PFSK-1 (cell line): ENCODE measurements around the gene SLC6A13.

Source experiments
- POLR2AphosphoS5 ChIP-seq: IDR thresholded peaks from 2 replicates; pipeline ENCODE4 v1.6.1; 2012; ENCODE audit warnings: low read depth, mild to moderate bottlenecking, control low read depth, low read length, moderate library complexity
- TAF1 ChIP-seq: IDR thresholded peaks from 2 replicates; pipeline ENCODE4 v1.6.1; 2012; ENCODE audit warnings: low read length, control low read depth, borderline replicate concordance; ENCODE audit not compliant: insufficient read depth
- TF ChIP-seq, protein P1 (sequence below), 2 experiments: IDR thresholded peaks; 2 replicates each; pipeline versions ENCODE4 v1.6.1 to v1.8.0; 2011 to 2012; ENCODE audit warnings: low read depth in 2 of 2, low read length in 2 of 2, control low read depth in 1 of 2, inconsistent platforms in 1 of 2, mild to moderate bottlenecking in 1 of 2, moderate library complexity in 1 of 2; ENCODE audit not compliant: insufficient read depth in 1 of 2

DNA sequence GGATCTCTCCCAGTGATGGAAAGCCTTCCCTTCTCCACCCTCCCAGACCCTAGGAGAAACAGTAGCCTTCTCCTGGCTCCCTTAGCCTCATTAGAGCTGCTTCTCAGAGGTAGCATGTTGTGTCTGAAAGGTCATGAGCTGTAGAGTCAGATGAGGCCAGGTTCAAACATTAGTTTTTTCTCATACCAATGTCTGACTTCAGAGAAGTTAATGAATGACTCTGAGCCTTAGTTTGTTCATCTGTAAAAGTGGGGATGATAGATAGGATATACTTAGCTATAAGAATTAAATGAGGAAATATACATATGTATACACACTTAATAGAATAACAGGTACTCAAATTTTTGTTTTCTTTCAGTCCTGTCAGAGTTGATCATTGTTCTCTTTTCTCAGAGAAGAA is 523 bp downstream of the SLC6A13 start:
- TF ChIP-seq TAF1: no peak
- TF ChIP-seq POLR2AphosphoS5: no peak
- TF ChIP-seq, protein P1, sequence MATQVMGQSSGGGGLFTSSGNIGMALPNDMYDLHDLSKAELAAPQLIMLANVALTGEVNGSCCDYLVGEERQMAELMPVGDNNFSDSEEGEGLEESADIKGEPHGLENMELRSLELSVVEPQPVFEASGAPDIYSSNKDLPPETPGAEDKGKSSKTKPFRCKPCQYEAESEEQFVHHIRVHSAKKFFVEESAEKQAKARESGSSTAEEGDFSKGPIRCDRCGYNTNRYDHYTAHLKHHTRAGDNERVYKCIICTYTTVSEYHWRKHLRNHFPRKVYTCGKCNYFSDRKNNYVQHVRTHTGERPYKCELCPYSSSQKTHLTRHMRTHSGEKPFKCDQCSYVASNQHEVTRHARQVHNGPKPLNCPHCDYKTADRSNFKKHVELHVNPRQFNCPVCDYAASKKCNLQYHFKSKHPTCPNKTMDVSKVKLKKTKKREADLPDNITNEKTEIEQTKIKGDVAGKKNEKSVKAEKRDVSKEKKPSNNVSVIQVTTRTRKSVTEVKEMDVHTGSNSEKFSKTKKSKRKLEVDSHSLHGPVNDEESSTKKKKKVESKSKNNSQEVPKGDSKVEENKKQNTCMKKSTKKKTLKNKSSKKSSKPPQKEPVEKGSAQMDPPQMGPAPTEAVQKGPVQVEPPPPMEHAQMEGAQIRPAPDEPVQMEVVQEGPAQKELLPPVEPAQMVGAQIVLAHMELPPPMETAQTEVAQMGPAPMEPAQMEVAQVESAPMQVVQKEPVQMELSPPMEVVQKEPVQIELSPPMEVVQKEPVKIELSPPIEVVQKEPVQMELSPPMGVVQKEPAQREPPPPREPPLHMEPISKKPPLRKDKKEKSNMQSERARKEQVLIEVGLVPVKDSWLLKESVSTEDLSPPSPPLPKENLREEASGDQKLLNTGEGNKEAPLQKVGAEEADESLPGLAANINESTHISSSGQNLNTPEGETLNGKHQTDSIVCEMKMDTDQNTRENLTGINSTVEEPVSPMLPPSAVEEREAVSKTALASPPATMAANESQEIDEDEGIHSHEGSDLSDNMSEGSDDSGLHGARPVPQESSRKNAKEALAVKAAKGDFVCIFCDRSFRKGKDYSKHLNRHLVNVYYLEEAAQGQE (IDR thresholded peaks at IDR 0.05; ENCODE audit: insufficient read depth in 1 of 2, low read depth in 2 of 2, low read length in 2 of 2): no peak
